OCI-LY3 (cell line): ENCODE data around the gene MAPK9.

Experiments
- EZH2phosphoT487 ChIP-seq: fragments of 200-600 bp; shearing (Covaris generic); IDR thresholded peaks from 2 replicates; pipeline ENCODE4 v1.6.1; 2018; ENCODE audit warnings: antibody characterized with exemption, mixed run types, low read depth
- TF ChIP-seq, protein P1 (sequence below): fragments of 200-600, 300-600 bp; sonication (generic); IDR thresholded peaks from 2 replicates; pipeline ENCODE4 v1.5.1; 2014; ENCODE audit warnings: antibody characterized with exemption, low read length, low read depth

DNA sequence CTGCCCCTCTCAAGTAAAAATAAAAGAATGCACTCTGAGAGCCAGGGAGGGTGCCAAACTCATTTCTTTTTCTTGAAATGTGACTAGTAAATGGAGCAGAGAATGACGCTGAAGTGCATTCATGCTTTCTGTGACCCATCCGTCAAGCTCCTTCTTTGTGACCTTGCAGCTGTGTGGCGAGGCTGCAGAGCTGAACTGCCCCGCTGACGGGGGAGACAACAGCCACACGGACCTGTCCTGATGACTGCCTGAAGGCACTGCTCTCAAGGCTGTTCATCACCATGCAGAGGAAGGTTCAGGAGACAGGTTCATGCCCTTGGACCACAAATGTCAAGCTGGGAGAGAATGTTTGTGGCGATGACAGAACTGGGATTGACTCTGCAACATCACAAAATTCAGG is 61.9 kb downstream of the MAPK9 start:
- TF ChIP-seq, protein P1, sequence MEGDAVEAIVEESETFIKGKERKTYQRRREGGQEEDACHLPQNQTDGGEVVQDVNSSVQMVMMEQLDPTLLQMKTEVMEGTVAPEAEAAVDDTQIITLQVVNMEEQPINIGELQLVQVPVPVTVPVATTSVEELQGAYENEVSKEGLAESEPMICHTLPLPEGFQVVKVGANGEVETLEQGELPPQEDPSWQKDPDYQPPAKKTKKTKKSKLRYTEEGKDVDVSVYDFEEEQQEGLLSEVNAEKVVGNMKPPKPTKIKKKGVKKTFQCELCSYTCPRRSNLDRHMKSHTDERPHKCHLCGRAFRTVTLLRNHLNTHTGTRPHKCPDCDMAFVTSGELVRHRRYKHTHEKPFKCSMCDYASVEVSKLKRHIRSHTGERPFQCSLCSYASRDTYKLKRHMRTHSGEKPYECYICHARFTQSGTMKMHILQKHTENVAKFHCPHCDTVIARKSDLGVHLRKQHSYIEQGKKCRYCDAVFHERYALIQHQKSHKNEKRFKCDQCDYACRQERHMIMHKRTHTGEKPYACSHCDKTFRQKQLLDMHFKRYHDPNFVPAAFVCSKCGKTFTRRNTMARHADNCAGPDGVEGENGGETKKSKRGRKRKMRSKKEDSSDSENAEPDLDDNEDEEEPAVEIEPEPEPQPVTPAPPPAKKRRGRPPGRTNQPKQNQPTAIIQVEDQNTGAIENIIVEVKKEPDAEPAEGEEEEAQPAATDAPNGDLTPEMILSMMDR = no peak
- no peak for TF ChIP-seq EZH2phosphoT487
